Activated CD4-positive, alpha-beta T cell treated with anti-CD3 and anti-CD28 coated beads, Interleukin-10, Interleukin-2, amounts not matched to agents 100 ng/mL and 50 ng/mL, durations not matched to agents 16 hours and 8 hours (primary cell): ENCODE results near the gene INF2.
"Not testable (repeated sequence)": the region's sequence is repeated elsewhere in the genome, so short reads cannot be mapped to it uniquely, and the experiment has no call there.

Experiments used
- DNase-seq: peaks from one replicate; pipeline ENCODE4 v3.0.0-alpha.2; 2020

Gene INF2

DNA sequence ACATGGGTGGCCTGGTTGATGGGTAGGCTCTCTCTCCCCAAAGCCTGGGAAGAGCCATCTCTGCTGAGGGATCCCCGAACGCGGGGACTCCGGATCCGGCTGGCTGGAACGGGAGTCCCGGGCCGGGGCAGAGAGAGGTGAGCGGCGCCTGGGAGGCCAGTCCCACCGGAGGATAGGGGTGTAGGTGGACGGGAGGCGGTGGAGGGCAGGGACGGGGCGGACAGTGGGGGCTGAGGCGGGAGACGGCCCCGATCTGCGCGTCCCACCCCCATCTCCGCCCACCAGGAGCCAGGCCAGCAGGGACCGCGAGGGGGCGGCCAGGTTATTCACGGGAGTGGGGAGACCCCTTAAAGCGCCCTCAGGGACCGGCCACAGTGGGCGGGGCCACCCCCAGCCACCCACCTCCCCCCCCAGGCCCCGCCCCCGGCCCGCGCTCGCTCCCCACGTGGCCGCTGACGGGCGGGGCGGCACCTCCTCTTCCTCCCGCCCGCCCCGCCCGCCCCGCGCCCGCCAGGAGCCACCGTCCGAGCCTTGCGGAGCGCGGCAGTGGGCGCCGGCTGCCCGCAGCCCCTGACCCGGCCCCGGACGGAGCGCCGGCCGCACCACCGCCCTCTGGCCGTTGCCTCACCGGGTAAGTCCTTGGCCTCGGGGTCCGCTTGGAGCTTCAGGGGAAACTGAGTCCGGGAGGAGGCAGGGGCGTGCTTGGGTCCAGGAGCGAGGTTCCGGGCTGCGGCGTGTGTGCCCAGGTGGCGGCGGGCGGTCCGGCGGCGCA, at the start of gene INF2:
Gene INF2, plus strand, starts transcription at position 510 of the 772 bp plus-strand sequence. CDS start 11,748 bp downstream, outside the sequence.
- peak; percentile 65 for DNase-seq

DNA sequence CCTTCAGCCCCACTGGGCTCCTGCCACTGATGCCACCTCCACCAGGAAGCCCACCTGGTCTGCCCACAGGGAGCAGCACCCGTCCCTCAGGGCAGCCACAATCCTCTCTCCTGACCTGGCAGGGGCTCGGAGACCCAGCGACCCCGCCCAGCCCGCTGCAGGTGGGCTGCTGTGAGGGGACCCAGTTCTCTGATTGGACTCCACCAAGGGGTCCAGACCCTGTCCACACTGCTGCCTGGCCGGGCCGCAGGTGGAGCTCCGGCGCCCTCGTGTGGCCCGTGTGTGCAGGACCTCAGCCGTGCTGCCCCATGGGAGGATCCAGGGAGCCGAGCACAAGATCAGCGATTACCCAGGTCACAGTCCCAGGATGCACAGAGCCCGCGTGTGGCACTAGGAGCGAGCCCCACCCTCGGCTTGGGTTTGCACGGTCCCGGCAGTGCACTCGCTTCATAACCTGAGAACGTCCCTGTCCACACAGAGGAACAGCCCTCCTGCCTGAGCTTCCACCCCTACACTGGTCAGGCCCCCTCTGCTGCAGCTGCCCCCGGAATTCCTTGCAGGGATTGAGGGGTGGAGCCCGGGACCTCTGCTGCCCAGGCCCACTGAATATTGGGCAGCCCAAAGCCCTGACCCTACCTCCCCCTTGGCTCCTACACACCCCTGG, 49.4 kb upstream of the INF2 start:
- DNase-seq = peak; percentile 65

DNA sequence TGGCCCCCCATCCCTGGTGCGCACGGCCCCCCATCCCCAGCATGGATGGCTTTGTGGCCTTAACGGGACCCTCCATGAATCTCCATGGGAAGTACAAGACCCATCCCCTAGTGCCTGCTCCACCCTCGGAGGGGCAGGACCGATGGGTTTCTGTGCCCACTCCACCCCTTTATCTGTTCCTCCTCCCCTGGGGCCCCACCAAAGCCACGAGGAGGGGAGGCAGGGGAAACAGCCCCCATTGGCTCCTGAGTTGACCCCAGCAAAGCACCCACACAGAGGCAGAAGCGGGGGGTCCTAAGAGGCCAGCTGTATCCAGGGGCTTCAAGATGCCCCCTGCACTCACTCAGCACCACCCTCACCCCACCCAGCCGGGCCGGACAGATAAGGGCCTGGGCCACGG, 48.7 kb upstream of the INF2 start:
- no peak for DNase-seq

- no peak for DNase-seq
These were observed 47.5 kb upstream of the INF2 start for GRCh38 chr14:104641753-104642539.

DNA sequence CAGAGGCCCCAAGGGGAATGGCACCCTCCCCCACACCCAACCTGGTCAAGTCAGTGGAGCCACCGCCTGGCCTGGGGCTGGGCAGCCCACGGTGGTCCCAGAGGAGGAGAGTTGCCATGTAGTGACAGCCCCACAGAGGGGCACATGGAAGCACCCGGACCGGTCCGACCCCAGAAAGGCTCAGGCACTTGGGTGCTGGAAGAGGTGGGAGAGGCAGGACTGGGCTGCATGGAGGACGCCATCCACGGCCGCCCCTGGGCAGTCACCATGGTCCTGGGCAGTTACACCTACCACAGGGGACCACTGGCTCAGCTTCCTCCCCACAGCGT, 46.9 kb upstream of the INF2 start:
- no peak for DNase-seq

DNA sequence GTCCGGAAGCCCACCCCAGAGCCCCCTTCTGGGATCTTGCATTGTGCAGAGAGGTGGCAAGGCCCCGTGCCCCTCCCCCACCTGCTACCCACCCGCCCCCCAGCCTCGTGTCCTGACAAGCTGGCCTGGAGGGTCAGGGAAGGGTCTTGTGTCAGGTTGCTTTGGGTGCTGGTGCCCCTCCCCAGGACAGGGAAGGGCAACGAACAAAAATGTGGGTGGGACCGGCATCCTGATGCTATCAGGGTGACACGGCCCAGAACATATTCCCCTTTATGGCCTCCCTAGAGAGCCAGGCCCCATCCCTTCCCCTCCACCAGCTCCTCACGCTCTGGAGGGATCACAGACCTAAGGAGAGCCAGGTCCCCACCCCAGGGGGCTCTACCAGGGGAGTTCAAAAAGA, 46.1 kb upstream of the INF2 start:
- no peak for DNase-seq

GRCh38 chr14:104644091-104644635, 45.3 kb upstream of the INF2 start:
- DNase-seq = no peak

- DNase-seq = no peak
These were observed 44.6 kb upstream of the INF2 start for GRCh38 chr14:104644656-104645378.

DNA sequence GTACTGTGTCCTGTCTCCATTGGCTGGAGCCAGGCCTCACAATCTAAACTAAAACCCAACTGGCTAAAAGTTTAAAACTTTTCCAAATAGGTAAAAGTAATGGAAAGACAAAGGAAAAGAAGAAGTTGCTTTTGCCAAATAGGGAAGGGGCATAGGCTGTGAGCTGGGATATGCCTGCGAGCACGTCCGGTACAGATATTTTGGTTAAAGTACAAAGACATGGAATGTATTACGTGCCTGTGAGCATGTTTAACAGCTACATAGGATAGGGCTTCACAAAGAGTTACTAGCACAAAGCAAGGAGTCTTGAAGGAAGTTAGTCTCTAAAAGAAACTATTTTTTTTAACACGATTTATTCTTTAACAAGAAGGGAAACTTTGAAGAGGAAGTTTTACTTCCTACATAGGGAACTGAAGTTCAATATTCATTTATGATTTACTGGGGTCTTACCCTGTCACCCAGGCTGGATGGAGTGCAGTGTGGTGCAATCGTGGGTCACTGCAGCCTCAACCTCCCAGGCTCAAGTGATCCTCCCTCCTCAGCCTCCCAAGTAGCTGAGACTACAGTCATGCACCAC, 41.9 kb upstream of the INF2 start:
- no peak for DNase-seq

GRCh38 chr14:104650057-104650980, 39.1 kb upstream of the INF2 start:
- DNase-seq = peak; percentile 66

DNA sequence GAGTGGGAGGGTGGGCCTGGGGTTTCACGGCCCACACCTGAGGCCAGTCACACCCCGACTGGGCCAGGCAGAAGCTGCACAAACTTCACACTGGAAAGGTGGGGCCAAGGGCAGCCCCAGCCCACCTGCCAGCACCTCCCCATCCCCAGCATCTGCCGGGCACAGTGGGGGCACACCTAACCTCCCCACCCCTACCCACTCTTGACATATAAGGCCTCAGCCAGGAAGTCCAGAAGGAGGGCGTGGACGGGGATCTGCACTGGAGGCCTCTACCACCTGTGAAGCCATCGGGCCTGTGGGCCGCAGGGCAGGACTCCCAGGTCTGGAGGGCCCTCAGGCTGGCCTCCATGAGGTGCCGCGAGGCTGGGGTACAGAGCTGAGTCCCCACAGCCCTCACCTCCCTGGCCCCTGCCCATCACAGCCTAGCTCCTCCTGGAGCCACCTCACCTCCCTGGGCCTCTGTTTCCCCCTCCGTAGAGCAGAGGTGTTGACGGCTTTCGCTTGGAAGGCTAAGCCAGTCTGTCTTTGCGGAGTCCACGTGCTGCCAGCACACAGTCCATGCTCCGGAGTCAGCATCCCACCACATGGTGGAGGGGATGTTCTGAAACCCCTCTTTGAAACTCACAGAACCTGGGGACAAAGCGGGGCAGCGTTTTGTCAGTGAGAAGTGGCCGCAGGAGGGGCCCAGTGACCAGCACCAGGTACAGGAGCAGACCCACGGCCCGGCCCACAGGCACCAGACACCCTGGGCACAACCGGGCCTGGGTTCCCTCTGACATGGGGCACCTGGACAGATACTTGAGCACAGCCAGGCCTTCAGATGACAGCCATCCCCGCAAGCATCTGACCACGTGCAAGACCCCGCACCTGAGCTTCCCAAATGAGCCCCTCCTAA, 38.2 kb upstream of the INF2 start:
- DNase-seq = no peak

DNA sequence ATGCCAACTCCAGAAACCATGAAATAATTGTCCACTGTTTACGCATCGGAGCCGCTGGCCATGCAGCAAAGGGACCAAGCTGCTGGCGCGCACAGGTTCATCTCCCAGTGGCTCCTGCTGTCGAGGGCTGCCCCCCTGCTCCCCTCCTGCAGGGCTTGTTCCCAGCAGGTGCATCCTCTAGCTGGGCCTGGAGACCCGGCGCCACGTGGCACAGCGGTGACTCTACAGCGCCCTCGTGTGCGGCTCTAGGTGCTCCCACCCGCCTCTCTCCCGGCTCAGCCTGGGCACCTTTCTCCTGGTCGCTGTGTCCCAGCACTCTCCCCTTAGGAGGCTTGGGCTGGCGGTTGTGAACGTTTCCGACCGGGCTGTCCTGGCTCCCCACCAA, 37.5 kb upstream of the INF2 start:
- no peak for DNase-seq

GRCh38 chr14:104652386-104652785, 37.0 kb upstream of the INF2 start:
- no peak for DNase-seq

DNA sequence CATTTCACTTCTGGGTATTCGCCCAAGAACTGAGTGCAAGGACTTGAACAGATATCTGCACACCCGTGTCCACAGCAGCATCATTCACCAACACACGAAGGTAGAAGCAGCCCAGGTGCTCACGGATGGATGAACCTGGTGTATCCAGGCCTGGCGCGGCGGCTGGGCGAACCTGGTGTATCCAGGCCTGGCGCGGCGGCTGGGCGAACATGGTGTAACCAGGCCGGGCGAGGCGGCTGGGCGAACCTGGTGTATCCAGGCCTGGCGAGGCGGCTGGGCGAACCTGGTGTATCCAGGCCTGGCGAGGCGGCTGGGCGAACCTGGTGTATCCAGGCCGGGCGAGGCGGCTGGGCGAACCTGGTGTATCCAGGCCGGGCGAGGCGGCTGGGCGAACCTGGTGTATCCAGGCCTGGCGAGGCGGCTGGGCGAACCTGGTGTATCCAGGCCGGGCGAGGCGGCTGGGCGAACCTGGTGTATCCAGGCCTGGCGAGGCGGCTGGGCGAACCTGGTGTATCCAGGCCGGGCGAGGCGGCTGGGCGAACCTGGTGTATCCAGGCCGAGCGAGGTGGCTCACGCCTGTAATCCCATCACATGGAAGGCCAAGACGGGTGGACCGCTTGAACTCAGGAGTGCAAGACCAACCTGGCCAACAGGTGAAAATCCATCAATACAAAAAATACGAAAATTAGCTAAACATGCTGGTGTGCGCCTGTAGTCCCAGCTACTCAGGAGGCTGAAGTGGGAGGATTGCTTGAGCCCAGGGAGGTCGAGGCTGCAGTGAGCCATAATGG, 36.1 kb upstream of the INF2 start:
- DNase-seq = not testable (repeated sequence)

GRCh38 chr14:104654119-104654518, 35.3 kb upstream of the INF2 start:
- DNase-seq = no peak

DNA sequence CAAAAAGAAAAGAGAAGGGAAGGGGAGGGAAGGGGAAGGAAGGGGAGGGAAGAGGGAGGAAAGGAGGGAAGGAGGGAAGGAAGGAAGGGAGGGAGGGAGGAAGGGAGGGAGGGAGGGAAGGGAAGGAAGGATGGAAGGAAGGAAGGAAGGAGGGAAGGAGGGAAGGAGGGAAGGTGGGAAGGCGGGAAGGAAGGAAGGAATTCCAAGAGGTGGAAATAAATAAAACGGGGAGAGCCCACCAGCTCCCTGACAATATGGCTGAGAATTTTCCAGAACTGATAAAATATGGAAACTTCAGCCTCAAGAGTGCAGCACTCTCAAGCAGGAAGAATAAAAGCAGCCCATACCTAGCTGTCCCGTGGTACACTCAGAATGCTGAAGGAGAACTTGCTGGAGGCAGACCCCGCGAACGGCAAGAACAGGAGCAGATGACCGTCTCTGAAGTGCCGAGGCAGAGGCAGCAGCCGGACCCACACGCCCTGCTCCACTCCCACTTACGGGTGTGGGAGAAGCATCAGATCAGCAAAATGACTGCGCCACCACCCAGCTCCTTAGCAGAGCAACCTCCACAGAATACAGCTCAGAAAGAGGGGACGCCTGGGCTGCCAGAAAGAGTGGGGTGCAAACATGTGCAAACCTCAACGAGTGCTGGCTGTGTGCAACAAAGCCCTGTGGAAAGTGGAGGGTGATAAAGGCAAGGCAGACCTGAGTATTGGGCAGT, 34.1 kb upstream of the INF2 start:
- DNase-seq = no peak

- DNase-seq = no peak
These were observed 33.3 kb upstream of the INF2 start for GRCh38 chr14:104656014-104656714.

DNA sequence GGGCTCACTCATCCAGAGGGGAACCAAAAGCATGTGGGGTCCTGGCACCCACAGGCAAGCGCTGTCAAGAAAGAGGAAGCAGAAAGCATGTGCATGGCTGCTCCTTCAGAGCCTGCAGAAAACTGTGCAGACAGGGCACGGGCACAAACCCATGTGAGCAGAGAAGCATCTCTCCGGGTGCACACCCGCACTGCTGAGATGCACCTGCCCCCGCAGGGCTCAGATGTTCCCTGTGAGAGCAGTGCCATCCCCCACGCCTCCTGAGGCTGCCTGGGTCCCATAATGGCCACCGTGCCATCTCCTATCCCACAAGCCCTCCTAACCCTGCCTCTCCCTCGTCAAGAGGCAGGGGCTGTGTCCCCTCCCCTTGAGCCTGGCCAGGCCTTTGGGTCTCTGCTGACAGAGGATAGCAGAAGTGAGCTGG, 32.3 kb upstream of the INF2 start:
- no peak for DNase-seq
